GM19351 (cell line): Measurements from ENCODE around the gene MAP3K6.
"Not testable (repeated sequence)": the region's sequence is repeated elsewhere in the genome, so short reads cannot be mapped to it uniquely, and the experiment has no call there.

Experiments used
- ATAC-seq: cut with Tn5 transposase; IDR thresholded peaks from one replicate; pipeline ENCODE4 v1.9.1; 2021; ENCODE audit warnings: mild to moderate bottlenecking, moderate library complexity; ENCODE audit not compliant: unreplicated experiment

MAP3K6 gene

GRCh38 chr1:27397110-27397509, 30.3 kb upstream of the MAP3K6 start:
- ATAC-seq = no peak

DNA sequence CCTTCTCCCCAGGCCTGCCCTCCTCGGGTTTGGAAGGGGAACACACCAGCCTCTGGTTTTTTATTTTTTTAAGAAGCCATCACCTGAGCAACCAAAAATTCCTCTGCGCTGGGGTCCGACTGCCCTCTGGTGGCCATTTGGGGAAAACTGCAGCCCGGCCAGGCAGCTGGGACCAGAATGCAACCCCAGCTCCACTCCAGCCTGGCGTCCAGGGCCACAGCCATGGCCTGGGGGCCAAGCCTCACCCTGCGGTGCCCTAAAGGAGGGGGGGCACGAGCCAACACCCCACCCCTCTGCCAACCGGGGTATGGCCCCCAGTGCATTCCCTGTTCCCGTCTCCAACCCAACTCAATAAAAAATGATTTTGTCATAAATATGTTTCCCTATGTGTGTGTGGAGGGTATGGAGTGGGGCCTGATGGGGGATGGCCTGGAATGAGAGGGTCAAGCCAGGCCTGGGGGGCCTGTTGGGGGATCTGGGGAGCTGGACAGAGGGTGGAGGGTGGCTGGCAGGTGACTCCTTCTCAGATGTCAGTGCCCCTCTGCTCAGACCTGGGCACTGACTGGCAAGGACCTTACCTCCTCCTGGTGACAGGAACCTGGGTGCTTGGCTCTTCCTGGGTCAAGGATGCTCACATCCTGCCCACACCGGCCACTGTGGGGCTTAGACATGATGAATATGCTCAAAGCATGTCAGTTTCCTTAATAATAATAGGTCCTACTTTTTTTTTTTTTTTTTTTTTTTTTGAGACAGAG, 28.9 kb upstream of the MAP3K6 start:
- peak; percentile 39 for ATAC-seq

DNA sequence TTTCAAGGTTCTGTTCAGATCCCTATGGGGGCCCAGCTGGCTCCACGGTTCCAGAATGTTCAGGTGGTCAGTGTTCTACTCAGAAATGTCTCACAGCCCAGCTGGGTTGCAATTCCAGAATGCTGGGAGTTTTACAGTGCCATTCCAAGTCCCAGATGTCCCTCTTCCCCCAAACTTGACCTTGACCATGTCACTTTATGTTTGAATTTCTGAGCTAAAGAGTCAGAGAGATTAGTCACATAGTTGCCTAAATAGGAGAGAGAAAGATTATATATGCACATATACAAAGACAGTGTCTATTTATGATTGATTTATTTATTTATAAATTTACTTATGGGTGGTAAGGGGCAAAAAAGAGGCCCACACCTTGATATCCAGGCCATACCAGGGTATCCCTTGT, 28.2 kb upstream of the MAP3K6 start:
- no peak for ATAC-seq

GRCh38 chr1:27394282-27394658, 27.5 kb upstream of the MAP3K6 start:
- ATAC-seq = no peak

DNA sequence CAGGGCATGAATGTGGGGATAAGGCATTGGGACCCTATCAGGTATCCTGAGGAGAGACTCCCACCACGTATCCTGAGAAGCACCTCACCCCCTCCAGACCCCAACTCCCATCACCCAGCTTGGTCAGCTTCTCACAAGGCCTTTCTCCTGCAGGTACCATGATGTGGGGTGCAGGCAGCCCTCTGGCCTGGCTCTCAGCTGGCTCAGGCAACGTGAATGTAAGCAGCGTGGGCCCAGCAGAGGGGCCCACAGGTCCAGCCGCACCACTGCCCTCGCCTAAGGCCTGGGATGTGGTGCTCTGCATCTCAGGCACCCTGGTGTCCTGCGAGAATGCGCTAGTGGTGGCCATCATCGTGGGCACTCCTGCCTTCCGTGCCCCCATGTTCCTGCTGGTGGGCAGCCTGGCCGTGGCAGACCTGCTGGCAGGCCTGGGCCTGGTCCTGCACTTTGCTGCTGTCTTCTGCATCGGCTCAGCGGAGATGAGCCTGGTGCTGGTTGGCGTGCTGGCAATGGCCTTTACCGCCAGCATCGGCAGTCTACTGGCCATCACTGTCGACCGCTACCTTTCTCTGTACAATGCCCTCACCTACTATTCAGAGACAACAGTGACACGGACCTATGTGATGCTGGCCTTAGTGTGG, 27.0 kb upstream of the MAP3K6 start:
- ATAC-seq = no peak

- no peak for ATAC-seq
These were observed 26.2 kb upstream of the MAP3K6 start for GRCh38 chr1:27392778-27393635.

DNA sequence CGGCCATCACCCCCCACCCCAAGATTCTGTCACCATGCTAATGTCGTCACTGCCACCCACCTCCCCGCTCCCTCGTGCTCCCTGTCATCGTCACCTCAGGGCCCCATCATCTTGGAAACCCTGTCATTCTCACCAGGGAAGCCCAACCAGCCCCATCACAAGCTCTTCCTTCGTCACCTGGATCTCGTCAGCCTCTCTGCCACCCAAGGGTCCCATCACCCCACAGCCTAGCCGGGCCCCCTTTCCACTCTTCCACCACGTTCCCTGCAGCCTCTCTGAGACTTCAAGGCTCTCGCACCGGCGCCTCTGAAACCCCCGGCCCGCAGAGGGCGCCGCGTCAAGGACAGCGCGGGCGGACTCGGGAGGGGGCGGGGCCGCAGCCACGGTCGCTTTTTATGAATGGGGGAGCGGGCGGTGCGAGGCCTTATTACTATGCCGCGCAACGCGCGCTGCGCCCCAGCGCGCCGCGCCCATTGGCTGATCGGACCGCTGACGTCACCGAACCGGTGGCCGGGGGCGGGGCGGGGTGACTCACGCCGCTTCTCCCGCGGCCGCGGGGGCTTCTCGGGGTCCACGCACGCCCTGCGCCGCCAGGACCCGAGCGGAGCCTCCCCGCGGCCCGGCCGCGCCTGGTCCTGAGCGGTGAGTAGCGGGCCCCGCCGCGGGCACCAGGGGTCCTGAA, 25.5 kb upstream of the MAP3K6 start, which contains the start of gene GPR3:
Gene GPR3 (plus strand): TSS at position 527 of the 682 bp plus-strand sequence. CDS start 1,177 bp downstream, outside the sequence.
- peak; percentile 87 for ATAC-seq

DNA sequence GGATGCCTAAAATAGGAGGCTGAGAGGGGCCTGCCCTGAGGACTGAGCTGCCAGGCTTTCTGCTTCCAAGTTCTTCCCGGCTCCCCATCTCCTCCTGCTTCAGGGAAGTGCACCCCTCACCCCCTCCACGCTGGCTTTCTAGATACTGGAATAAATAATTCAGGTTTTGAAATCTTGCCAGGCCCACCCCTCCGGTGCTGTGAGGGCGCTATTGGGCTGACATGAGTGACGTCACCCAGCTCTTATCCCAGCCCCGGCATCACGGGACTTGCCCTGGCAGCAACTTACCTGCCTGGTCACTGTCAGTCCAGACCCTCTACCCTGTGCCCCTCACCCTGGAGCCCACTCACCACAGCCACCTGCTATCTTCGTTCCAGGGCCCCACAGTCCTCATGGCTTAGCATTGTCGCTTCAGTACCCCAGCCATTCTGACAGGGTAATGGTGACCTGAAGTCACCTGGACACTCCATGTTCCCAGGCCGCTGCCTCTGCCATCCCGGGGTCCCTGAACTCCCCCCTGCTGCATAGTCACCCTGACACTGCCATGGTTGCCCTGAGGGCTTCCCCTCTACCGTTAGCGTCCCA, 24.8 kb upstream of the MAP3K6 start:
- no peak for ATAC-seq

- ATAC-seq = no peak
These were observed 21.7 kb upstream of the MAP3K6 start for GRCh38 chr1:27388337-27389005.

DNA sequence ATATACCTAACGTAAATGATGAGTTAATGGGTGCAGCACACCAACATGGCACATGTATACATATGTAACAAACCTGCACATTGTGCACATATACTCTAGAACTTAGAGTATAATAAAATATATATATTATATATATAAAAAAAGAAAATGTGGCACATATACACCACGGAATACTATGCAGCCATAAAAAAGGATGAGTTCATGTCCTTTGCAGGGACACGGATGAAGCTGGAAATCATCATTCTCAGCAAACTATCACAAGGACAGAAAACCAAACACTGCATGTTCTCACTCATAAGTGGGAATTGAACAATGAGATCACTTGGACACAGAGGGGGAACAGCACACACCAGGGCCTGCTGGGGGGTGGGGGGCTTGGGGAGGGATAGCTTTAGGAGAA, 18.0 kb upstream of the MAP3K6 start:
- not testable (repeated sequence) for ATAC-seq

GRCh38 chr1:27383661-27384060, 16.9 kb upstream of the MAP3K6 start:
- no peak for ATAC-seq

DNA sequence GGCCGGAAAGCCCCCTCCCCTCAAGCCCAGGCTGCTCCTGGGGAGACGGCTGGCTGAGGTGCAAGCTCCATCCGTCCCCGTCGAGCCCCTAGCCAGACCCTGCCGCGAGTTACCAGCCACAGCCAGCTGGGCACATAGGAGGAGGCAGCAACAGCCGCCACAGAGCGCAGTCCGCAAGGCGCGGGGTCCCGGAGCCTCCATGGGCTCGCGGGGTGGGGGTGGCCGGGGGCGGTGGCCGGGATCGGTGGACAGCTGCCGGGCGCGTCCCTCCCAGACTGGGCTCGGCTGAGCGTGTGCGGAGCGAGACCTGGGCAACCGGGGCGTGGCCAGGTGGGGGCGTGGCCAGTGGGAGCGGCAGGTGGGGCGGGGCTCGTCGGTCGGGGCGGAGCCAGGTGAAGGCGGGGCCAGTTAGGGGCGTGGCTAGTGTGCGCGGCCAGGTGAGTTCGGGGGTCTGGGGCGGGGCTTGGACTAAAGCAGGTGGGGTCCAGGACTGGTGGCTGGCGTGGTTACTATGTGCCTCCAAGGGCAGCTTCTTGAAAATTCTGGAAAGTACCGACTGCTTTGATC, 16.4 kb upstream of the MAP3K6 start, which contains the start of gene CD164L2:
Gene CD164L2 (minus strand): TSS at position 295 of the 567 bp plus-strand sequence. CDS start 94 bp downstream, at position 201.
- no peak for ATAC-seq

DNA sequence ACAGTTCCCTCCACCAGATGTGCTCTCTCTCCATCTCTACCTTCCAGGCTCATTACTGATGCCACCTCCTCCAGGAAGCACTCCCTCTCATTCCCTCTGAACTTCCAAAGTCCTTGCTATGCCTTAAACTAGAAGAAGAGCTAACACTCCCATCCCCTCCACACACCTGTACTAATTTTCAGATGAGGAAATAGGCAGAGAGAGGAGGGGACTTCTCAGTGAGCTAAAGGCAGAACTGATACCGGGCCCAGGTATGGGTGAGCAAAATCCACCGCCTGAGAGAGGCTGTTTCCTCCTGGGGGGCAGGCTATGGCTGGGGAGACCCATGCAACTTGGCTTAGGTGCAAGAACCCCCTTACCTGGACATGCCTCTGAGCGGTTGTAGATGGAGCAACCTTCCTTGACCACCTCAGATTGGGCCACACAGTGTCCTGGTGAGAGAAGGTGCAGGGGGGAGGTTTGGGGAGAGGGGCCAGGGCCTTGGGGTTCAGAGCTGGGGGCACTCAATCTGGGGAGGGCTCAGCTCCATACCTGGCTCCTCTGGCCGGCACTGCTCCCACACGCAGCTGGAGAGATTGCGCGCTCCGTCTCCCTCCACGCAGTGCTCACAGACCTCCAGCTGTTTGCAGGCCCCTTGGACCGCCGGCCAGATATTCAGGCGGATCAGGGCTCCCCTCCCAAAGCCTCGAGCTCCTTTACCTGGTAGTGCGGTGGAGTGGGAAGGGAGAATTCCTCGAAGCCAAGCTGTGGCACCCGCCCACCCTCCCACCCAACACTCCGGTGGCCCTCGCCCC, 15.4 kb upstream of the MAP3K6 start:
- ATAC-seq = no peak

- ATAC-seq = no peak
These were observed 14.3 kb upstream of the MAP3K6 start for GRCh38 chr1:27380766-27381733.

- no peak for ATAC-seq
These were observed 13.5 kb upstream of the MAP3K6 start for GRCh38 chr1:27380224-27380623.

DNA sequence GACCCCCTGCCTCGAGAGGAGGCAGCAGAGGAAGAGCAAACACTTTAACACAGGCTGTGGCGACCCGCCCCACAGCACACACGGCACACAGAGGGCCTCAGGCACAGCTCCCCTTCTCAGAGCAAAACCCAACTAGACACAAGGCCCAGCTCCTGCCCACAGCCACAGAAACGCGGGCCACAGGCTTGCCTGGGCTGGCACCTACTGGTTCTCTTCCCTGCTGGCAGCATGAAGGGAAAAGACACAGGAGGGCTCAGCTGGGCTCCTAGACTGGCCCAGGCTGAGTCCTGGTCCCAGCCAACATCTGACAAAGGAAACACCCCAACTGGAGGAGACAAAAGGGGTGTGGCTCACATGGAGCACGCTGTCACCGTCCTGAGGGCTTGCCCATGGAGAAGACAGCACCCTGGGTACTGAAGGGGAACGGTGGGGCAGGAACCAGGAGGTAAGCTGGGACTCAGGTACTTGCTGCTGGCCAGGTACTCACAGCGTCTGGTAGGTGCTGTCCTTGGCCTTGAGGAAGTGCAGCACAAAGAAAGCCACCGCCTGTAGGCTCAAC, 12.9 kb upstream of the MAP3K6 start:
- no peak for ATAC-seq

DNA sequence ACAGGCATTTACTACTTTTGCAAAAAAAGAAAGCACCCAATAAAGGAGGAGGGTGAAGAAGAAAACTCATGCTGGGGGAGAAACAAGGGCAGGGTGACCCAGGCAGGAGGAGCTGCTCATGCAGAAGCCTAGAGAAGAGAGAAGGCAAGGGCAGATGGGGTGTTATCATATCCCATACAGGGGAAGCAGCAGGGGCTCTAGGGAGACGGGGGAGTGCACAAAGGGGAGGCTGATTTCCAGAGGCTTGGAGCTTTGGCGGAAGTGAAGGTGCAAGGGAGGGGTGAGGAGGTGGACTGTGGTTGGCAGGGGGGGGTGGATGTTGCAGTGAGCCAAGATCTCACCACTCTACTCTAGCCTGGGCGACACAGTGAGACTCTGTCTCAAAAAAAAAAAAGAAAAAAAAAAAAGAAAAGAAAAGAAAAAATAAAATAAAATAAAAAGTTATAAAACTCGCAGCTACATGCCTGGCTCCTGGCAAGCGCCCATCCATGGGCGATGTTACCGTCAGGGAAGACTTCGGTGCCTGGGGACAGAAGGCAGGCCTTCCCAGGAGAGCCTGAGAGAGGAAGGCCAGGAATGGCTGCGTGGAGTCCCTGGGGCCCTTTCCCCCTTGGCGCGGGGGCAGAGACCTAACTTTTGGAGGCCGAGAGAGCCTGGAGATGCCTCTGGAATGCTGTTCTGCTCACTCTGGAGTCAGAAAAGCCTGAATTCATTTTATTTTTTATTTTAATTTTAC, 11.2 kb upstream of the MAP3K6 start:
- ATAC-seq = no peak
